Stimulated activated CD4-positive, alpha-beta T cell treated with anti-CD3 and anti-CD28 coated beads, Interleukin-2, amount 100 ng/mL, for 4 hours (primary cell): ENCODE measurements around the gene NTHL1.
A peak's percentile ranks its signal among the peaks of the same experiment; 100 is the strongest.

ENCODE experiments used
- DNase-seq: peaks from one replicate; pipeline ENCODE4 v3.0.0-alpha.2; 2020; ENCODE audit warnings: low read depth

Gene NTHL1

DNA sequence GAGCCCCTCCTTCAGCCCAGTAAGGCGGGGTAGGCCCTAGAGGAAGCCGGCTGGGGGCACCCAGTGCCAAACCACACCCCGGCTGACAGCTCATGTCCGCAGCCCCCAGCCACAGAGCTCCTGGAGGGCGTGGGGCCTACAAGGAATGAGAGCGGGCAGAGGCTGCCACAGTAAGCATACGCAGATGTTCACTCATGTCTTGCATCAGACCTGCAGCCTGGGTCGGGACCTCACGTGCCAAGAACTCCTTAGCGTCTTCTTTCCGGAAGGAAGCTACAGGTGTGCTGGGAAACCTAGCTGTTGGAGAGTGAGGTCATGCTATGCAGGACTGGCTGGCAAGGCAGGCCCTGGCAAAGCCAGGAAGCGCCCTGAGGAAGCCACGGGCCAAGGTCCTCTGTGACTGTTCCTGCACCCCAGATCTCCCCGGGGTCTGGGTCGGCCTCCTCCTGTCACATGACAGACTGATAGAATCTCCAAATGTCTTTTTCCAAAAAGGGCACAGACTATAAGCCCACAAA, 39.6 kb downstream of the NTHL1 start:
- DNase-seq: no peak

DNA sequence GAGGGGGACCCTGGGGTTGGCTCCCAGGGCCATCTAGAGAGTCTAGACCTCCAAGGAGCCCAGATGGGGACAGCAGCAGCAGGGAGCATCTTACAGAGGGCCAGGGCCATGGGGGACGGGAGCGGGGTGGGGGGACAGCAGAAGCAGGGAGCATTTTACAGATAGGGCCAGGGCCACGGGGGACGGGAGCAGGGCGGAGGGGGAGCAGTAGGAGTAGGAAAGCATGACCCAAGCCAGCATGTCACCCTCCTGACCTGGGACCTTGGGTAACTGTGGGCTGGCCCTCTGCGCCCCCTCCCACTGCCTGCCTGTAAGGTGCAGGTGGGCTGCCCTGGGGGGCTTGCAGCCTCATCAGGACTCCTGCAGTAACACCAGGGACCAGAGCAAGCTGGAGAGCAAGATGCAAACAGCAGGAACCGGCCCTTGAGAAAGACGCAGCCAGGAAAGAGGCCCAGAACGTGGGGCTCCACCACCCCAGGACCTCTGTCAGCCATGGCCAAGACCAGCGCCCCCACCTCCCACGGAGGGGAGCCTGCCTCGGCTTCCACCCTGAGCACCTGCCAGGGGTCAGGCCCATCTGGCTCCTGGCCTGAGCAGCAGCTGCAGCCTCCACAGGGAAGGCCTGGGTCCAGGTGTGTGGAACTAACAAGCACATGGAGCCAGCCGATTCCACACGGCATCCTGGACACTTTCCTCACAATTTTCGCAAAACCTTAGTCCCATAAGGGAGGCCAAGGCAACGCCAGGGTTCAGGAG, 40.4 kb downstream of the NTHL1 start:
- DNase-seq: no peak

DNA sequence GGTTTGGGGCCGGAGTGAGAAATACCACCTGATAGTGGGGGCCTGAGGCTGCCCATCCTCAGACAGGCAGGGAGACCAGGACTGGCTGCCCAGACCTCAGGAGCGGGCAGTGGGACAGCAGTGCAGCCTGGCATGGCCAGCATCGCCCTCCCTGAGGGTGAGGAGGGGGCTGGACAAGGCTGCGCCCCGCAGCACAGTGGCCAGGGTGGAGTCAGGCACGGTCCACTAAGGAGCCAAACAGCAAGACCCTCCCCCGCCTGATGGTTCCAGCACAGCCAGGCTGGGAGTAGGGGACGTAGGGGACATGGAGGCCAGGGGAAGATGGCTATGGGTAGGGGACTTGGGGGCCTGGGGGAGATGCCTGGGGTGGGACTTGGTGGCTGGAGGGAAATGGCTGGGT, 41.3 kb downstream of the NTHL1 start:
- DNase-seq: no peak

- no peak for DNase-seq
These were observed 42.0 kb downstream of the NTHL1 start for GRCh38 chr16:2005646-2006045.

- DNase-seq: no peak
These were observed 42.7 kb downstream of the NTHL1 start for GRCh38 chr16:2004795-2005517.

- peak; percentile 74 for DNase-seq
These were observed 43.6 kb downstream of the NTHL1 start for GRCh38 chr16:2003827-2004641.

DNA sequence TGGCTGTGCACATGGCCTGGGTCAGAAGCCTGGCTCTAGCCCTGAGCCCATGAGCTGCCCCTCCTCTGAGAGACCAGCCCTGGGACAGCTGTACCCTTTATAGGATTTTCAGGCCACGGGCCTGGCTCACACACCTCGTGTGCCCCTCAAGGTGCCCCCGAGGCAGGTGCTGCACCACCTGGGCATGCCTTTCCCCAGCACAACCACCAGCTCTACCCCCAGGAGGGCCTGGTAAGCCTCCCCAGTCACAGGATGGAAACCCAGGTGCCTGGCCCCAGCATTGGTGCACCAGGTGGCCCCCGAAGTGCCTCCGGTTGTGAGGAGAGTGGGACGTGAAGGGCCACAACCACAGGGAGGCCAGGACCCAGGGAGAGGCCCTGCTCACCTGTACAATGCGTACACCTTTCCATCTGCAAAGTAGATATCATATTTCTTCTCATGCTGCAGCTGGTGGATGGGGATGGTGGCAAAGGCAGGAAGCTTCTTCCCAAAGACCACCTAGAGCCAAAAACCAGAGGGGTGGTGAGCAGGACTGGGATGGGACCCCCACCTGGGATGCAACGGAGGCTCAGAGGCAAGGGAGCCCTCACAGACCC, 44.3 kb downstream of the NTHL1 start:
- DNase-seq: no peak

- DNase-seq: no peak
These were observed 45.0 kb downstream of the NTHL1 start for GRCh38 chr16:2002406-2003230.

- DNase-seq: no peak
These were observed 45.9 kb downstream of the NTHL1 start for GRCh38 chr16:2001456-2002355.

DNA sequence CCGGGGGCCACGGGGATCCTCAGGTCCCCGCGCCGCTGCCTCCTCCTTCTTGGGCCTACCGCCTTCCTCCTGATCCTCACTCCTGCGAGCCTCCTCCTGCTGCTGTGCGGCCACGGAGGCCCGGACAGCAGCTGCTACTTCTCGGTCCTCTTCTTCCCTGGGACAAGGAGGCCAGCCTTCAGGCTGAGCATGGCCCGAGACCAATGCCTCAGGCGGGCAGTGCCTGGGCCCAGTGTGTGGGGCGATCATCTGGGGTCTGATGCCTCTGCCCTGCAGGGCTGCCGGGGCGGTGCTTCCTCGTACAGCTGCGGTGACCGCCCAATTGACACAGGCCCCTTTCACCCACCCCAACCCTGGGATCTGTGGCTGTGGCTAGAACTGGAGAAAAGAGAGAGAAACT, 46.6 kb downstream of the NTHL1 start:
- DNase-seq: no peak

- DNase-seq: no peak
These were observed 47.6 kb downstream of the NTHL1 start for GRCh38 chr16:1999866-2000514.

GRCh38 chr16:1998852-1999801, 48.5 kb downstream of the NTHL1 start:
- no peak for DNase-seq

DNA sequence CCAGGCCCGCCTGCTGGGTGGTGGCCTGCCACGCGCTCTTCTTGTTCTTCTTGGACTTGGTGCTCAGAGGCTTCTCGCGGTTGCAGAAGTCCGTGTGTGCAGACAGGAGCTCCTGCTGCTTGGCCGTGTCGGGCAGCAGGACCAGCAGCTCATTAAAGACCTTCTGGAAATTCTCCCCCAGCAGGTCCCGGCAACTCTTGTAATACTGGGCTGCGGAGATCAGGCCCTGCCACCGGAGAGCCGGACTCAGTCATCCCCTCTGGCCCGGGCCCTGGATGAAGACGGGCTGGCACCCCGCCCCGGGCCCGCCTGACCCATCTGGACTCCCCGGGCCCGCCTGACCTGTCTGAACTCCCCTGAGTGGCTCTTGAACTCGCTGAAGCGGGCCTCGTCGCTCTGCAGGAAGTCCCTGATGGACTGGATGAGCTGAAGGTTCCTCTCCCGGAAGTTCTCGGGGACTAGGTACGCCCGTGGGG, 49.2 kb downstream of the NTHL1 start:
- no peak for DNase-seq

GRCh38 chr16:1997494-1998359, 49.9 kb downstream of the NTHL1 start:
- no peak for DNase-seq

DNA sequence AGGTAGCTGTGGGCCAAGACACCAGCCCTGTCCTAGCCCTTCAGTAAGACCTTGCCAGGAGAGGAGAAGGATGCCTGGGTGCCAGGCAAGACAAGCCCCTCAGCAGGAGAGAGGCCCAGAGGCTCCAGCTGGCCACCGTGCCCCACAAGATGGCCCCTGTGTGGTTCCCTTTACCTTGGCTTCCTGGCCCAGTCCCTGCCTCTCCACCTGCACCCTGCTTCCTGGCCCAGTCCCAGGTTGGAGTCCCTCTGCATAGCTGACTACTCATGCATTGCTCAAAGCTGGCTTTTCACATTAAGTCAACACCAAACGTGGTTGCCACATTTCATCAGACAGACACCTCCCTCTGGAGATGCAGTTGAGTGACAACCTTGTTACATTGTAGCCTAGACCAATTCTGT, 53.9 kb downstream of the NTHL1 start:
- no peak for DNase-seq

GRCh38 chr16:1992704-1993317, 54.8 kb downstream of the NTHL1 start:
- DNase-seq: no peak
